Muscle layer of duodenum (tissue), 2 donors: ENCODE results near the gene MYO1D.
A peak's percentile ranks its signal among the peaks of the same experiment; 100 is the strongest.

Experiments used
- H3K27ac ChIP-seq: one replicate; pipeline ENCODE4 v1.7.0; 2013; ENCODE audit warnings: mild to moderate bottlenecking, low read length
- H3K27me3 ChIP-seq: one replicate; pipeline ENCODE4 v1.7.0; 2013; ENCODE audit warnings: low read depth, mild to moderate bottlenecking, control low read depth, low read length
- H3K36me3 ChIP-seq, 2 donors: one replicate each; pipeline ENCODE4 v1.7.0; 2013; ENCODE audit warnings: low read length in 2 of 2, control low read depth in 1 of 2, mild to moderate bottlenecking in 1 of 2; ENCODE audit not compliant: insufficient read depth in 2 of 2, control insufficient read depth in 1 of 2
- H3K4me1 ChIP-seq, 2 donors: one replicate each; pipeline ENCODE4 v1.7.0; 2013; ENCODE audit warnings: low read length in 2 of 2, mild to moderate bottlenecking in 2 of 2, control low read depth in 1 of 2, moderate library complexity in 1 of 2; ENCODE audit not compliant: insufficient read depth in 2 of 2, control insufficient read depth in 1 of 2
- H3K4me3 ChIP-seq, 2 donors: one replicate each; pipeline ENCODE4 v1.7.0; 2013; ENCODE audit warnings: low read length in 2 of 2, low read depth in 1 of 2, mild to moderate bottlenecking in 1 of 2
- H3K9me3 ChIP-seq, 2 donors: one replicate each; pipeline ENCODE4 v1.7.0; 2013; ENCODE audit warnings: low read length in 2 of 2, control low read depth in 1 of 2, mild to moderate bottlenecking in 1 of 2; ENCODE audit not compliant: control insufficient read depth in 1 of 2
- donor health status: healthy.

The MYO1D gene

DNA sequence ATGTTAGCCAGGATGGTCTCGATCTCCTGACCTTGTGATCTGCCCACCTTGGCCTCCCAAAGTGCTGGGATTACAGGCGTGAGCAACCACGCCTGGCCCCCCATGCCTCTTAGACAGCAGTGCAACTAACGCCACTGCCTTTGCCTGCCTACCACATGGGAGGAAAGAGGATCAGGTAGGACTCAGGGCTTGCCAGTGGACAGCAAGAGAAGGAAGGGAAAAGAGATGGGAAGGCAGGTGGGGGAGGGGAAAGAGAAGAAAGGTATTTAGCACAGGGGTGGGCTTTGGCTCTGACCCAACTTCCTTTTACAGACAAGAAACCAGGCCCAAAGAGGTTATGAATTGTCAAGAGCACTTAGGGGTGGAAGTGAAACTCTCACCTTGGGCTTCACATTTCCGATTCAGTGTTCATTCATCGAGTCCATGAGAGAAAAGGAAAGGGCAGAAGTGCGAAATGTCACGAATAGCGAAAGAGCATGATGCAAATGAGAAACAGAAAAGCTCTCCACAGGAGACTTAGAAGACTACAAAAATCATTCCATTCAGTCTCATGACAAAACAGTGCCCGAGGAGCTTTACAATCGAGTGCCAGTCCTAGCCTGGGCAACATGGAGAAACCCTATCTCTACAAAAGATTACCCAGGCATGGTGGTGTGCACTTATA, 353.8 kb downstream of the MYO1D start:
- H3K36me3 ChIP-seq = no peaks in the 10 kb centered on the region
- H3K27ac ChIP-seq = no peak overlapping the region
- no peaks in the 10 kb centered on the region for H3K9me3 ChIP-seq
- H3K4me1 ChIP-seq = peaks cover 0 to 14% of the 10 kb centered on the region in 2 donors
- no peak overlapping the region for H3K4me3 ChIP-seq
- H3K27me3 ChIP-seq = no peaks in the 10 kb centered on the region

DNA sequence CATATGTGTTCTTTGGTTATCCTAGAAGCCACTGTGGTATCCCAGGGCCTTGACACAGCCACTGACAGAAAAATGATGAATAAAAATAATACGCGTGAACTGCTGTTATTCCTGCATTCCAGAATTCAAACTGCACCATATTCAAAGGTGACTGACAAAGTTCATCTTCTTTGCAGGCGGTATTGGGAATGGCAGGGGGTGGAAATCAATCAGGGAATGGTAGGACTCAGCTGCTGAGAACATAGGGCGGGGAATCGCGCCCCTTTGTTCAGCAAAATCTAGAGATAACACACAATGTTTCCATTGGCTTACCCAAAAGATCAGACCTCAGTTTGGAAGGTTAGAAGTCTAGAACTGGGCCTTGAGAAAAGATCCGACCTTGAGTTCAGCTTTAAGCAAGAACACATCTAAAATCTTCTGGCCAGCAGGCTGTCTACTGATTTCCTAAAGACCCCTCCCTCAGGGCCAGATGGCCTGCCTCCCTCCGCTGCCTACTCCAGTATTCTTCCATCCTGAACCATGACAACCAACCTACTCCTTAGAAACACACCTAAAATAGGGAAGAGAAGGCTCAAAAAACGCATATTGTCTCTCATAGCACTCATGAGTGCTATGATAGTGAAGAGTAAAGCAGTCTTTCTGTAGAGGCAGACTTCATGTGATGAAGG, 356.1 kb downstream of the MYO1D start:
- no peaks in the 10 kb centered on the region for H3K36me3 ChIP-seq
- no peak overlapping the region for H3K4me3 ChIP-seq
- no peaks in the 10 kb centered on the region for H3K27me3 ChIP-seq
- H3K9me3 ChIP-seq = no peaks in the 10 kb centered on the region
- no peak overlapping the region for H3K27ac ChIP-seq
- H3K4me1 ChIP-seq = peaks cover 0 to 14% of the 10 kb centered on the region in 2 donors

GRCh38 chr17:32520104-32520701, 356.7 kb downstream of the MYO1D start:
- Histone ChIP-seq H3K27me3 (no peaks in the 10 kb centered on the region), H3K4me1 (peaks cover 0 to 14% of the 10 kb centered on the region in 2 donors), H3K27ac (no peak overlapping the region), H3K36me3 (no peaks in the 10 kb centered on the region), H3K4me3 (no peak overlapping the region), H3K9me3 (no peaks in the 10 kb centered on the region)

GRCh38 chr17:32519228-32520103, 357.5 kb downstream of the MYO1D start:
- H3K27ac ChIP-seq = no peak overlapping the region
- peaks cover 0 to 14% of the 10 kb centered on the region in 2 donors for H3K4me1 ChIP-seq
- no peaks in the 10 kb centered on the region for H3K27me3 ChIP-seq
- peak overlapping the region in 1 of 2 donors; percentile 62 for H3K4me3 ChIP-seq
- no peaks in the 10 kb centered on the region for H3K9me3 ChIP-seq
- no peaks in the 10 kb centered on the region for H3K36me3 ChIP-seq

GRCh38 chr17:32518646-32519227, 358.2 kb downstream of the MYO1D start:
- no peaks in the 10 kb centered on the region for H3K9me3 ChIP-seq
- no peak overlapping the region for H3K27ac ChIP-seq
- H3K4me1 ChIP-seq = peaks cover 0 to 14% of the 10 kb centered on the region in 2 donors
- H3K36me3 ChIP-seq = no peaks in the 10 kb centered on the region
- no peaks in the 10 kb centered on the region for H3K27me3 ChIP-seq
- peak overlapping the region in 1 of 2 donors; percentile 62 for H3K4me3 ChIP-seq

DNA sequence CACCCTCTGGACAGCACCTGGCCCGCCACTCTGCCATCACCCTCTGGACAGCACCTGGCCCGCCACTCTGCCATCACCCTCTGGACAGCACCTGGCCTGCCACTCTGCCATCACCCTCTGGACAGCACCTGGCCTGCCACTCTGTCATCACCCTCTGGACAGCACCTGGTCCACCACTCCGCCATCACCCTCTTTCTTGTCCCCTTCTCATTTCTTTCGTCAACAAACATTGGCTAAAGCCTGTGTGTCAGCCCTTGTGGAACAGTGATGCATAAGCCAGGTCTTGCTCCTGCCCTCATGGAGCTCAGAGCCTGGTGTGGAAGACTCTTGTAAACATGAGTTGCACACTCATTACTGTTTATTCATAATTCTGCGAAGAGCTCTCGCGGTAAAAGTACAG, 358.9 kb downstream of the MYO1D start:
- Histone ChIP-seq H3K36me3 (no peaks in the 10 kb centered on the region), H3K9me3 (no peaks in the 10 kb centered on the region), H3K27ac (no peak overlapping the region), H3K27me3 (no peaks in the 10 kb centered on the region), H3K4me3 (no peak overlapping the region), H3K4me1 (peaks cover 0 to 14% of the 10 kb centered on the region in 2 donors)

DNA sequence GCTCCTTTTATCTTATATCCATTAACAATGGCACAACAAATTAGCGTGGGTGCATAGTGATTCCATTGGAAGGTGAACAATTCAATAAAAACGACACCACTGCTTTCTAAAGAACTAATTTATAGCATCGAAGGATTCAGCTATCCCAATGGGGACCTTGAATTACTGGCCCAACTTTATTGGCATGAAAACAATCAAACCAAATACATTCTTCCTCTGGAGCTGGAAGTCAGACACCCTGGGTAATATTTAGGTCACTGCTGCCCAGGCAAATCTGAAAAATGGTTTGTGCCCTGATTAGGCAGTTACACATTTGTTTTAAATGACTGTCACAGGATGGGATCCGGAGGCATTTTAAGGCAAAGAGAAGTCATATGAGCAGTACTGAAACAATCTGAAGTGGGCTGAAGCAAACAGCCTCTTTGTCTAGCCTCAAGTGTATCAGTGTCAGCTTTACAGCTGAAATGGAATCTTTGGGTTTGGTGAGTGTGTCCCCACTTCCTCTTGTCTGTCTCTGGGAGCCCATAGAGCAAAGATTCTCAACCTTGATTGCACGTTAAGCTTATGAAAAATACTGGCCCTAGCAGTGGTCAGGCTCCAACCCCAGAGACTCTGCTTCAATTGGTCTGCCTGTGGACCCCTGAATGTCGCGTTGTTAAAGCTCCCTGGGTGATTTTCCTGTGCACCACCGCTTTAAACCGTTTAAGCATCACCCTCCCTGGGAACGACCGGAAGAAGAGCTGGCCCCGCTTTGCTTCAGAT, 359.8 kb downstream of the MYO1D start:
- H3K4me3 ChIP-seq = no peak overlapping the region
- no peaks in the 10 kb centered on the region for H3K27me3 ChIP-seq
- H3K4me1 ChIP-seq = peaks cover 0 to 14% of the 10 kb centered on the region in 2 donors
- H3K9me3 ChIP-seq = no peaks in the 10 kb centered on the region
- H3K27ac ChIP-seq = no peak overlapping the region
- no peaks in the 10 kb centered on the region for H3K36me3 ChIP-seq

- Histone ChIP-seq H3K27ac (no peak overlapping the region), H3K9me3 (no peaks in the 10 kb centered on the region), H3K27me3 (no peaks in the 10 kb centered on the region), H3K36me3 (no peaks in the 10 kb centered on the region), H3K4me1 (peaks cover 0 to 14% of the 10 kb centered on the region in 2 donors), H3K4me3 (no peak overlapping the region)
Observed at GRCh38 chr17:32516450-32516849, 360.5 kb downstream of the MYO1D start.

- H3K36me3 ChIP-seq = no peaks in the 10 kb centered on the region
- no peaks in the 10 kb centered on the region for H3K27me3 ChIP-seq
- peaks cover 0 to 14% of the 10 kb centered on the region in 2 donors for H3K4me1 ChIP-seq
- H3K27ac ChIP-seq = no peak overlapping the region
- no peak overlapping the region for H3K4me3 ChIP-seq
- H3K9me3 ChIP-seq = no peaks in the 10 kb centered on the region
Observed at GRCh38 chr17:32515677-32516383, 361.1 kb downstream of the MYO1D start.

- Histone ChIP-seq H3K36me3 (no peaks in the 10 kb centered on the region), H3K27me3 (no peaks in the 10 kb centered on the region), H3K4me3 (no peak overlapping the region), H3K4me1 (peaks cover 0 to 7% of the 10 kb centered on the region in 2 donors), H3K9me3 (no peaks in the 10 kb centered on the region), H3K27ac (no peak overlapping the region)
Observed at GRCh38 chr17:32514606-32515005, 362.3 kb downstream of the MYO1D start.
